ENCODE results near the gene CCDC83.

CCDC83 gene

GRCh38 chr11:85898456-85898855, 43.3 kb downstream of the CCDC83 start:
- H3K27me3 ChIP-seq (ENCODE audit: control insufficient read depth in 3 of 3, insufficient read depth in 3 of 3, low read depth in 1 of 3, low read length in 3 of 3), result no peaks in the 10 kb centered on the region
- H3K4me2 ChIP-seq (ENCODE audit: insufficient read depth, low read length, poor library complexity, severe bottlenecking), result no peak overlapping the region
- H4K91ac ChIP-seq (ENCODE audit: low read depth, low read length, poor library complexity), result no peak overlapping the region
- no CpG with 5 or more reads among the region's 2 CpGs for WGBS, 2 donors (ENCODE audit: extremely low coverage in 2 of 2, insufficient read length in 2 of 2, insufficient replicate concordance in 1 of 2)
- H2BK12ac ChIP-seq (ENCODE audit: low read length), result no peak overlapping the region
- H2AFZ ChIP-seq (ENCODE audit: low read length), result no peak overlapping the region
- H3K9me3 ChIP-seq (replicated peaks in 1 of 2; ENCODE audit: control insufficient read depth in 2 of 2, insufficient read depth in 1 of 2, low read depth in 1 of 2, low read length in 2 of 2), result no peaks in the 10 kb centered on the region
- no peak overlapping the region for H4K8ac ChIP-seq (ENCODE audit: low read depth, low read length)
- H3K9ac ChIP-seq (ENCODE audit: low read depth, low read length, poor library complexity), result no peak overlapping the region
- H3K18ac ChIP-seq (ENCODE audit: low read length), result no peak overlapping the region
- no peak overlapping the region for H2BK15ac ChIP-seq (ENCODE audit: low read length)
- no peak overlapping the region for H2BK120ac ChIP-seq (ENCODE audit: low read depth, low read length)
- no peak overlapping the region for H2BK5ac ChIP-seq (ENCODE audit: low read length)
- no peak for DNase-seq (ENCODE audit: low spot score)
- H3K27ac ChIP-seq (replicated peaks; ENCODE audit: low read length), result no peak overlapping the region
- H3K23ac ChIP-seq (ENCODE audit: low read depth, low read length, poor library complexity), result no peak overlapping the region
- no peak overlapping the region for H3K4ac ChIP-seq (ENCODE audit: low read length)
- H3K4me1 ChIP-seq (ENCODE audit: control insufficient read depth in 2 of 2, insufficient read depth in 1 of 2, low read depth in 1 of 2, low read length in 2 of 2), result peaks cover 0 to under 1% of the 10 kb centered on the region in 2 donors
- no peak overlapping the region for H3K4me3 ChIP-seq (ENCODE audit: low read length in 2 of 2)
- H3K14ac ChIP-seq (ENCODE audit: low read length), result no peak overlapping the region
- H3K79me1 ChIP-seq (ENCODE audit: low read depth, low read length), result no peaks in the 10 kb centered on the region
- no peak overlapping the region for H2AK5ac ChIP-seq (ENCODE audit: low read depth, low read length)
- no peaks in the 10 kb centered on the region for H3K36me3 ChIP-seq (replicated peaks in 1 of 2; ENCODE audit: control insufficient read depth in 2 of 2, insufficient read depth in 2 of 2, low read length in 2 of 2)

- WGBS, 2 donors (ENCODE audit: extremely low coverage in 2 of 2, insufficient read length in 2 of 2, insufficient replicate concordance in 1 of 2), result no CpG with 5 or more reads among the region's 3 CpGs
These were observed 47.2 kb downstream of the CCDC83 start for GRCh38 chr11:85902353-85902752.

GRCh38 chr11:85903406-85903805, 48.2 kb downstream of the CCDC83 start:
- no peak for DNase-seq (ENCODE audit: low spot score)
- H2BK120ac ChIP-seq (ENCODE audit: low read depth, low read length), result no peak overlapping the region
- H3K79me1 ChIP-seq (ENCODE audit: low read depth, low read length), result no peaks in the 10 kb centered on the region
- H2AK5ac ChIP-seq (ENCODE audit: low read depth, low read length), result no peak overlapping the region
- H2BK15ac ChIP-seq (ENCODE audit: low read length), result no peak overlapping the region
- H3K4ac ChIP-seq (ENCODE audit: low read length), result no peak overlapping the region
- H3K27me3 ChIP-seq (ENCODE audit: control insufficient read depth in 3 of 3, insufficient read depth in 3 of 3, low read depth in 1 of 3, low read length in 3 of 3), result no peaks in the 10 kb centered on the region
- no peak overlapping the region for H4K8ac ChIP-seq (ENCODE audit: low read depth, low read length)
- no peak overlapping the region for H3K18ac ChIP-seq (ENCODE audit: low read length)
- H2BK12ac ChIP-seq (ENCODE audit: low read length), result no peak overlapping the region
- H3K27ac ChIP-seq (replicated peaks; ENCODE audit: low read length), result no peak overlapping the region
- no peak overlapping the region for H4K91ac ChIP-seq (ENCODE audit: low read depth, low read length, poor library complexity)
- H2BK5ac ChIP-seq (ENCODE audit: low read length), result no peak overlapping the region
- no peak overlapping the region for H3K4me3 ChIP-seq (ENCODE audit: low read length in 2 of 2)
- no peak overlapping the region for H3K14ac ChIP-seq (ENCODE audit: low read length)
- WGBS, 2 donors (ENCODE audit: extremely low coverage in 2 of 2, insufficient read length in 2 of 2, insufficient replicate concordance in 1 of 2), result no CpG with 5 or more reads among the region's 4 CpGs
- no peaks in the 10 kb centered on the region for H3K9me3 ChIP-seq (replicated peaks in 1 of 2; ENCODE audit: control insufficient read depth in 2 of 2, insufficient read depth in 1 of 2, low read depth in 1 of 2, low read length in 2 of 2)
- no peak overlapping the region for H3K23ac ChIP-seq (ENCODE audit: low read depth, low read length, poor library complexity)
- H3K4me1 ChIP-seq (ENCODE audit: control insufficient read depth in 2 of 2, insufficient read depth in 1 of 2, low read depth in 1 of 2, low read length in 2 of 2), result no peaks in the 10 kb centered on the region
- no peaks in the 10 kb centered on the region for H3K36me3 ChIP-seq (replicated peaks in 1 of 2; ENCODE audit: control insufficient read depth in 2 of 2, insufficient read depth in 2 of 2, low read length in 2 of 2)
- H3K4me2 ChIP-seq (ENCODE audit: insufficient read depth, low read length, poor library complexity, severe bottlenecking), result no peak overlapping the region
- H3K9ac ChIP-seq (ENCODE audit: low read depth, low read length, poor library complexity), result no peak overlapping the region
- no peak overlapping the region for H2AFZ ChIP-seq (ENCODE audit: low read length)

More at GRCh38 chr11:85902353-85902752, 47.2 kb downstream of the CCDC83 start:
- Histone ChIP-seq H3K4me3 (ENCODE audit: low read length in 2 of 2) (no peak overlapping the region), H3K14ac (ENCODE audit: low read length) (no peak overlapping the region), H3K9ac (ENCODE audit: low read depth, low read length, poor library complexity) (no peak overlapping the region), H2BK12ac (ENCODE audit: low read length) (no peak overlapping the region), H3K4ac (ENCODE audit: low read length) (no peak overlapping the region), H3K27me3 (ENCODE audit: control insufficient read depth in 3 of 3, insufficient read depth in 3 of 3, low read depth in 1 of 3, low read length in 3 of 3) (no peaks in the 10 kb centered on the region), H2BK120ac (ENCODE audit: low read depth, low read length) (no peak overlapping the region), H4K8ac (ENCODE audit: low read depth, low read length) (no peak overlapping the region), H3K79me1 (ENCODE audit: low read depth, low read length) (no peaks in the 10 kb centered on the region), H3K36me3 (replicated peaks in 1 of 2; ENCODE audit: control insufficient read depth in 2 of 2, insufficient read depth in 2 of 2, low read length in 2 of 2) (no peaks in the 10 kb centered on the region), H2BK5ac (ENCODE audit: low read length) (no peak overlapping the region), H3K4me1 (ENCODE audit: control insufficient read depth in 2 of 2, insufficient read depth in 1 of 2, low read depth in 1 of 2, low read length in 2 of 2) (no peaks in the 10 kb centered on the region), H3K23ac (ENCODE audit: low read depth, low read length, poor library complexity) (no peak overlapping the region), H2AK5ac (ENCODE audit: low read depth, low read length) (no peak overlapping the region), H4K91ac (ENCODE audit: low read depth, low read length, poor library complexity) (no peak overlapping the region), H2AFZ (ENCODE audit: low read length) (no peak overlapping the region), H3K27ac (replicated peaks; ENCODE audit: low read length) (no peak overlapping the region), H3K9me3 (replicated peaks in 1 of 2; ENCODE audit: control insufficient read depth in 2 of 2, insufficient read depth in 1 of 2, low read depth in 1 of 2, low read length in 2 of 2) (no peaks in the 10 kb centered on the region), H2BK15ac (ENCODE audit: low read length) (no peak overlapping the region), H3K4me2 (ENCODE audit: insufficient read depth, low read length, poor library complexity, severe bottlenecking) (no peak overlapping the region), H3K18ac (ENCODE audit: low read length) (no peak overlapping the region)
- DNase-seq (ENCODE audit: low spot score), result no peak

GRCh38 chr11:85903811-85904210, 48.6 kb downstream of the CCDC83 start:
- whole genome bisulfite sequencing, 2 donors (ENCODE audit: extremely low coverage in 2 of 2, insufficient read length in 2 of 2, insufficient replicate concordance in 1 of 2), result no CpG with 5 or more reads among the region's 3 CpGs
- H2BK120ac ChIP-seq (ENCODE audit: low read depth, low read length), result no peak overlapping the region
- H2AFZ ChIP-seq (ENCODE audit: low read length), result no peak overlapping the region
- no peak overlapping the region for H3K14ac ChIP-seq (ENCODE audit: low read length)
- H2BK15ac ChIP-seq (ENCODE audit: low read length), result no peak overlapping the region
- H3K27me3 ChIP-seq (ENCODE audit: control insufficient read depth in 3 of 3, insufficient read depth in 3 of 3, low read depth in 1 of 3, low read length in 3 of 3), result no peaks in the 10 kb centered on the region
- H3K4ac ChIP-seq (ENCODE audit: low read length), result no peak overlapping the region
- DNase-seq (ENCODE audit: low spot score), result no peak
- no peak overlapping the region for H2BK12ac ChIP-seq (ENCODE audit: low read length)
- no peak overlapping the region for H3K9ac ChIP-seq (ENCODE audit: low read depth, low read length, poor library complexity)
- no peak overlapping the region for H2AK5ac ChIP-seq (ENCODE audit: low read depth, low read length)
- H3K4me1 ChIP-seq (ENCODE audit: control insufficient read depth in 2 of 2, insufficient read depth in 1 of 2, low read depth in 1 of 2, low read length in 2 of 2), result no peaks in the 10 kb centered on the region
- H3K4me2 ChIP-seq (ENCODE audit: insufficient read depth, low read length, poor library complexity, severe bottlenecking), result no peak overlapping the region
- H4K91ac ChIP-seq (ENCODE audit: low read depth, low read length, poor library complexity), result no peak overlapping the region
- no peak overlapping the region for H3K23ac ChIP-seq (ENCODE audit: low read depth, low read length, poor library complexity)
- no peak overlapping the region for H2BK5ac ChIP-seq (ENCODE audit: low read length)
- H4K8ac ChIP-seq (ENCODE audit: low read depth, low read length), result no peak overlapping the region
- no peak overlapping the region for H3K18ac ChIP-seq (ENCODE audit: low read length)
- no peaks in the 10 kb centered on the region for H3K79me1 ChIP-seq (ENCODE audit: low read depth, low read length)
- H3K27ac ChIP-seq (replicated peaks; ENCODE audit: low read length), result no peak overlapping the region
- H3K36me3 ChIP-seq (replicated peaks in 1 of 2; ENCODE audit: control insufficient read depth in 2 of 2, insufficient read depth in 2 of 2, low read length in 2 of 2), result no peaks in the 10 kb centered on the region
- no peaks in the 10 kb centered on the region for H3K9me3 ChIP-seq (replicated peaks in 1 of 2; ENCODE audit: control insufficient read depth in 2 of 2, insufficient read depth in 1 of 2, low read depth in 1 of 2, low read length in 2 of 2)
- H3K4me3 ChIP-seq (ENCODE audit: low read length in 2 of 2), result no peak overlapping the region

All from neuronal stem cell (in vitro differentiated cells).